ENCODE data around the gene MAPK12.

The MAPK12 gene

DNA sequence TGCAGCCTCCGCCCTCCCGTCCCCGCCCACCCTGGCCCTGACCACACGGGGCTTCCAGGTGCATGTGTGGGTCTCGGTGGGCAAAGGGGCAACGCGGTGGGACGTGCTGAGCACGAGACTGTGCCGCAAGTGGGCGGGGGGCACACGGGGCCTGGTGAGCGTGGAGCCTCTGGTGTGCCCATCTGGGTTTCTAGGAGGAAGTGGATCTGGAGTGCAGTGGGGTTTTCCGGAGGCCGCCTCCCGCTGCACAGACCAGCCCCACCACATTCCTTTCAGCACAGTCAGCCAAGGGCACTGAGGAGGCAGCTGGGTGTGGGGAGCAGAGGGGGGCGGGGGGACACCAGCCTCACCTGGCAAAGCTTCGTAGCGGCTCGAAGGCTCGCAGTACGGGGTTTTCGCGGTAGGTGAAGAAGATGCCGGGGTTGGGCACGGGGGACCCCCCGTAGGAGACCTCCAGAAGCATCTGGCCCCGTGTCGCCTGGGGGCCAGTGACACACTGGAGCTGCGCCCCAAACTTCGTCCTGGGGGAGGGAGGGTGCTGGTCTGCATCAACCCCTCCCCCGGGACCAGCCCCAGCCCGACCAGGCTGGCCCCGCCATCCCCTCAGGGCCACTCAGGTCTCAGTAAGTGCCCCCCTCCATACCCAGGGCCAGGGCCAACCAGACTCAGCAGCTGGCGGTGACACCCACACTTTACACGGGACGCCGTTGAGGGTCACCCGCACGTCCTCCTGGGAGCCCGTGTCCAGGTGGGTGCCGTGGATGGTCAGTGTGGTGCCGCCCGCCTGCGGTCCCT lies 21.1 kb upstream of the MAPK12 start:
- Histone ChIP-seq H3K9ac (no peak overlapping the region), H4K20me1 (peaks cover 90% of the 10 kb centered on the region), H3K27ac (no peak overlapping the region), H3K4me1 (no peaks in the 10 kb centered on the region), H3K4me2 (no peak overlapping the region), H3K27me3 (no peaks in the 10 kb centered on the region), H3K4me3 (no peak overlapping the region), H3K36me3 (peaks cover 94% of the 10 kb centered on the region), H3K9me3 (no peaks in the 10 kb centered on the region)
- no peak for TF ChIP-seq Cebpa-rat (IDR thresholded peaks at IDR 0.05)

DNA sequence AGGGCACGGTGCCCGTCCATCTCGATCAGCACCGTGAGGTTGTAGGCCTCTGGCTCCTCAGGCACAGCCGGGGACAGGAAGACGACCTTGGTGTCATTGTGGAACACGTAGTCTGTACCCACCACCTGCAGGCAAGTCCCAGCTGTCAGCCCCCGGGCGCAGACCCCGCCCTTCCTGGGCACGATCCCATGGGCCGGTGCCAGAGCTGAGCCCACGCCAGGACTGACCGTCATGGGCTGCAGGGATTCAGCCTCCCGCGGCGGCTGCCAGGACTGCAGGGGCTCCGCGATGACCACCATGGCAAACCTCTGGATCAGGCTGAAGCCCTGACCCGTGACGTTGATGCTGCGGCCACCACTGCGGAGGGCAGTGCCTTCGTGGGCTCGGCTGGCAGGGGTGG lies 20.5 kb upstream of the MAPK12 start:
- Histone ChIP-seq H3K9me3 (no peaks in the 10 kb centered on the region), H3K4me1 (peaks cover under 1% of the 10 kb centered on the region; the same call in 1 of the 2 replicates), H3K9ac (no peak overlapping the region), H3K27me3 (no peaks in the 10 kb centered on the region), H3K27ac (no peak overlapping the region), H3K4me2 (no peak overlapping the region), H3K36me3 (peaks cover 94% of the 10 kb centered on the region), H3K4me3 (no peak overlapping the region), H4K20me1 (peaks cover 90% of the 10 kb centered on the region)
- TF ChIP-seq Cebpa-rat (IDR thresholded peaks at IDR 0.05): no peak

DNA sequence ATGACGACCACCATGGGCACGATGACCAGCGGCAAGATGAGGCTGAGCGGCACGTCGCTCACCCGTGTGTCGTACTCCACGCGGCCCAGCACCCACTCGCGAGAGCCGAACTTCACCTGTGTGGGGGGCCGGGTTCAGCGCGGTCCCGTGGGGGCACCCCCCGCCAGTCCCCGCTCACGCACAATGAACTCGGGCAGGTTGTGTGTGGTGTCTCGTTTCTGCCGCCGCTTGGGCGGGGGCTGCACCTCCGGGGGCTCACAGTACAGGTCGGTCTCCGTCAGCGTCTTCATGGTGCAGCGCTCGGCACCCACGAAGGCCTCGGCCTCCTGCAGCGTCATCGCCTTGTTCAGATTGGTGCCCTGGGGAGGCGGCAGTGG lies 19.9 kb upstream of the MAPK12 start:
- Histone ChIP-seq H3K4me2 (no peak overlapping the region), H3K36me3 (peaks cover 94% of the 10 kb centered on the region), H4K20me1 (peaks cover 90% of the 10 kb centered on the region), H3K4me3 (no peak overlapping the region), H3K27ac (no peak overlapping the region), H3K4me1 (peaks cover 6% of the 10 kb centered on the region; the same call in 1 of the 2 replicates), H3K27me3 (no peaks in the 10 kb centered on the region), H3K9me3 (no peaks in the 10 kb centered on the region), H3K9ac (no peak overlapping the region)
- TF ChIP-seq Cebpa-rat (IDR thresholded peaks at IDR 0.05): no peak

DNA sequence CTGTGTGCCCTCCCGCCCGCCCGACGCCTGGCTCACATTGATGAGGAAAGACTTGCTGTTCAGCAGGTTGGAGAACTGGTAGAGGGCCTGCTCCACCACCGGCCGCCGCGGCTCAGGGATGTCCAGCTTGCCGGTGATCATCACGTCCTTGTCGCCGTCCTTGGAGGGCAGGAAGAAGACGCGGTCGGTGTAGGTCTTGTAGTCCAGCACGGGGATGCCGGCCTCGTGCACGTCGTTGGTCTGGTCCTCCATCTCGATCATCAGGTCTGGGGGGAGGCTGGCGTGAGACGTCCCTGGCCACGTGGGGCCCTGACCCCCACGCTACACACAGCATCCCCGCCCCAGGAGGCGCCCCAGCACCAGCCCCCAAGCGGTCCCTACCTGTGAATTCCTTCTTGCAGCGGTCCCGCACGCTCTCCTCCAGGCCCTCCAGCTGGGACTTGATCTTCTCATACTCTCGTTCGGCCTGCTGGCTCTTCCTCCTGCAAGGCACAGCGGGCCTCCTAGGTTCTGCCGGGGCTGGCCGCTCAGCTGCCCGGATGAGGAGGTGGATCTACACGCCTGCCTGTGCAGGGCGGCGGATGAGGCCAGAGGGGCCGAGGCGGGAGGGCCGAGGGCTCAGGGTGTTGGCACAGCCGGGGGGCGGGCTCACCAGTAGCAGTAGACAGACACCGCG lies 19.4 kb upstream of the MAPK12 start:
- H3K4me2 ChIP-seq: no peak overlapping the region

DNA sequence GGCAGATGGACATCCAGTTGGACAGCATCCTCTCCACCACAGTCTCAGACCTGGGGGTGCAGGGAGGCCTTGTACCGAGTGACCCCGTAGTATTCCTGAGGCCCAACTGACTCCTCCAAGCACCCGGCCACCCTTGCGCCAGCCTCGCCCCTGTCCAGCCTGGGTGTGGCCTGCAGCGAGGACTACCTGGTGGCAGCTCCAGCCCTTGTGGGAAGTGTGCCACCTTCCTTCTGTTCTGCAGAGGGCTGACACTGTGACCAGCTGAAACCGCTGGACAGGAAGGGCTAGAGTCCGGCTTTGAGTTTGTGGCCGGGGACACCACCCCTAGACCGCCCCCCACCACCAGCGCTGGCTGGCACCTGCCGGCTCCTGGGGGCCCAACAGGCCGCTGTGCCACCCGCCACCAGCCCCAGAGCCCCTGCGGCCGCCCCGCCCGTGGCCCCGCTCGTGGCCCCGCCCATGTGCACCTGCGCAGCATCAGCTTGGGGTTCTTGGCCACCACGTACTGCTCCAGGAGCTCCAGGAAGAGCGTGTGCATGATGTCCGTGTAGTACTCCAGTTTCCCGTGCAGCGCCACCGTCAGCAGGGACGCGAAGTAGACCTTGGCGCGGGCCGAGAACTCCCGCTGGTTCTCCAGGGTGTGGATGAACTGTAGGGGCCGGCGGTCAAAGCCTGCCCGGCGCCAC lies 18.7 kb upstream of the MAPK12 start:
- no peak for TF ChIP-seq Cebpa-rat (IDR thresholded peaks at IDR 0.05)
- Histone ChIP-seq H4K20me1 (peaks cover 90% of the 10 kb centered on the region), H3K36me3 (peaks cover 97% of the 10 kb centered on the region), H3K27me3 (no peaks in the 10 kb centered on the region), H3K4me2 (no peak overlapping the region), H3K9me3 (no peaks in the 10 kb centered on the region), H3K4me3 (no peak overlapping the region), H3K4me1 (peaks cover 17% of the 10 kb centered on the region), H3K27ac (no peak overlapping the region), H3K9ac (no peak overlapping the region)

More for the DNA sequence above, 19.4 kb upstream of the MAPK12 start:
- Histone ChIP-seq H3K4me1 (peaks cover 10% of the 10 kb centered on the region), H4K20me1 (peaks cover 90% of the 10 kb centered on the region), H3K27me3 (no peaks in the 10 kb centered on the region), H3K4me3 (no peak overlapping the region), H3K9ac (no peak overlapping the region), H3K27ac (no peak overlapping the region), H3K9me3 (no peaks in the 10 kb centered on the region), H3K36me3 (peaks cover 94% of the 10 kb centered on the region)
- no peak for TF ChIP-seq Cebpa-rat (IDR thresholded peaks at IDR 0.05)

DNA sequence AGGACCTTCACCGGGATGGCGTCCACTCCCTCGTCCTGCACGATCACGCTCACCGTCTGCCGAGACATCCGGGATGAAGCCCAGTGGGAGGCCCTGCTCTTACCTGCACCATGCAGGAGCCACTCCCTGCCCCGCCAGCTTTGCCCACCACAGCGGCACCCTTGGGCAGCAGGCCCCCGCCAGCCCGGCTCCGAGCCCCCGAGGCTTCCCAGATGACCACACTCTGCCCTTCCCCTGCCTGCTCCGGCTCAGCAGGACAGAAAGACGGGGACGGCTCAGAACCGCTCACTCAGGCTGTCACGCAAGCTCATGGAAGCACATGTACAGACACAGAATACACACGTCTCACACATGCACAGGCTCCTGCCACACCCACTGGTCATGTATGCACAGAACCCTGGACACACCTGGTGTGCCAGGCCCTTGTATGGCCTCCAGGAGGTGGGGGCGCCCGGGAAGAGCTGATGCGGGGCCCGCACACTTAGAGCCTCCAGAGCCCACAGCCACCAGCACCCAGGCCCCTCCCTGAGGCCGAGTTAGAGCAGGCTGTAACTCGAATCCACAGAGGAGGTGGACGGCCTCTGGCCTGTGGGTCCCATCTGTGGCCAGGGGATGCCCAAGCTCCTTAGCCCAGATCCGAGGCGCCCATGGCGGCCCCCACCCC lies 17.6 kb upstream of the MAPK12 start:
- peaks cover 93% of the 10 kb centered on the region for H3K36me3 ChIP-seq
- no peak overlapping the region for H3K4me3 ChIP-seq
- H3K4me2 ChIP-seq: no peak overlapping the region
- no peak overlapping the region for H3K27ac ChIP-seq
- H3K4me1 ChIP-seq: peaks cover 23% of the 10 kb centered on the region
- H3K27me3 ChIP-seq: no peaks in the 10 kb centered on the region
- no peak overlapping the region for H3K9ac ChIP-seq
- no peaks in the 10 kb centered on the region for H3K9me3 ChIP-seq
- H4K20me1 ChIP-seq: peaks cover 86% of the 10 kb centered on the region
- no peak for TF ChIP-seq Cebpa-rat (IDR thresholded peaks at IDR 0.05)

DNA sequence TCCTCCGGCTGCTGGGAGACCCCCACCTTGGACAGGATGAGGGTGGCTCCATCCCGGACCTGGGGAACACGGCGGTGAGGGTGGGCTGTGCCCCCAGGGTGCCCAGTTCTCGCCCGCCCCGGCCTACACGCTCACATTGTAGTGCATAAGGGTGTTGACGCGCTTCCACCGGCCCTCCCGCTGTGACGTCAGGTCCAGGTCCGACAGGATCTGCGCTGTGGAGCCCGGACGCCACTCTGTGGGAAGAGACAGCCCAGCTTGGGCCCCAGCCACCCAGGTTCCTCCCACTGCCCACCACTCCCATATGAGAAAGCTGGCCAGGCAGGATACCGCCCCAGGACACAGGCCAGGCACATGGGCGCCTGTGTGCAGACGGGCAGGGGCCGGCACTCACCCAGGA lies 17.0 kb upstream of the MAPK12 start:
- Histone ChIP-seq H3K27me3 (no peaks in the 10 kb centered on the region), H3K4me3 (no peak overlapping the region), H3K4me1 (peaks cover 29% of the 10 kb centered on the region), H4K20me1 (peaks cover 88% of the 10 kb centered on the region), H3K4me2 (no peak overlapping the region), H3K27ac (no peak overlapping the region), H3K9ac (no peak overlapping the region), H3K9me3 (no peaks in the 10 kb centered on the region), H3K36me3 (peaks cover 92% of the 10 kb centered on the region)
- TF ChIP-seq Cebpa-rat (IDR thresholded peaks at IDR 0.05): no peak

DNA sequence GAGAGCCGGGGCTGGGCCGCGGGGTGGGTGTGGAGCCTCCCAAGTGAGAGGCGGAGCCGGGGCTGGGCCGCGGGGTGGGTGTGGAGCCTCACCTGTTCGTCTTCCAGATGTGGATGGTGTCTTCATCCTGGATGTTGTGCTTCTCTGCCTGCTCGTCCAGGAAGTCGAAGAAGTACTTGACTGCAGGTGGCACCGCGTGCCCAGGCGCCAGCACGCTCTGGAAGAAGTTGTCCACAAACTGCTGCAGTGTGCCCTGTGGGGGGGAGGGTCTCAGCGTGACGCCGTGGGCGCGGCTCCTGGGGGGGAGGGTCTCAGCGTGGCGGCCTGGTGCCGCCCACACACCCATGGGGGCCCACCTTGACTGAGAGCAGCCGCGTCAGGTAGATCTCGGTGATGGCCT lies 16.3 kb upstream of the MAPK12 start:
- peaks cover 87% of the 10 kb centered on the region for H4K20me1 ChIP-seq

DNA sequence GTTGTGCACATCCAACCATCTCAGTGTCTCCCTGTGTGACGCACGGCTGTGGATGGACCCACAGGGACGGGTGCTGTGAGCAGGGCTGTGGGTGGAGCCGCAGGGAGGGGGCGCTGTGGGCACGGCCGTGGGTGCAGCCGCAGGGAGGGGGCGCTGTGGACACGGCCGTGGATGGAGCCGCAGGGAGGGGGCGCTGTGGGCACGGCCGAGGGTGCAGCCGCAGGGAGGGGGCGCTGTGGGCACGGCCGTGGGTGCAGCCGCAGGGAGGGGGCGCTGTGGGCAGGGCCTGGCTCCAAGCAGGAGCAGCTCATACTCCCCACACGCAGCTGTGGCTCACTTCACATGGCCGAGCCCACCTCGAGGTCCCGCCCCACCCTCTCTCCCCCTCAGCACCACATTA lies 14.7 kb upstream of the MAPK12 start:
- Histone ChIP-seq H3K27me3 (no peaks in the 10 kb centered on the region), H3K4me2 (peak overlapping the region; percentile 8; the same call in 1 of the 2 replicates), H3K36me3 (peaks cover 69% of the 10 kb centered on the region)

More for the DNA sequence above, 16.3 kb upstream of the MAPK12 start:
- Histone ChIP-seq H3K4me3 (no peak overlapping the region), H3K9me3 (no peaks in the 10 kb centered on the region), H3K27me3 (no peaks in the 10 kb centered on the region), H3K4me2 (no peak overlapping the region), H3K27ac (no peak overlapping the region), H3K36me3 (peaks cover 85% of the 10 kb centered on the region), H3K4me1 (peaks cover 33% of the 10 kb centered on the region), H3K9ac (no peak overlapping the region)
- TF ChIP-seq Cebpa-rat (IDR thresholded peaks at IDR 0.05): no peak

More for the DNA sequence above, 14.7 kb upstream of the MAPK12 start:
- no peak overlapping the region for H3K9ac ChIP-seq
- TF ChIP-seq Cebpa-rat (IDR thresholded peaks at IDR 0.05): no peak
- H3K27ac ChIP-seq: no peak overlapping the region
- H3K4me1 ChIP-seq: peaks cover 49% of the 10 kb centered on the region
- no peaks in the 10 kb centered on the region for H3K9me3 ChIP-seq
- peaks cover 78% of the 10 kb centered on the region for H4K20me1 ChIP-seq
- H3K4me3 ChIP-seq: no peak overlapping the region

All from BLaER1 (cell line).